Stimulated activated CD8-positive, alpha-beta memory T cell treated with anti-CD3 and anti-CD28 coated beads, Interleukin-7, amount 100 ng/mL, for 1 hour (primary cell): ENCODE measurements around the gene FGGY.
"Not testable (repeated sequence)": the region's sequence is repeated elsewhere in the genome, so short reads cannot be mapped to it uniquely, and the experiment has no call there.

ENCODE experiments used
- DNase-seq, 2 donors: peaks; one replicate each; pipeline ENCODE4 v3.0.0-alpha.2; 2020; ENCODE audit warnings: low read depth in 2 of 2

FGGY gene

DNA sequence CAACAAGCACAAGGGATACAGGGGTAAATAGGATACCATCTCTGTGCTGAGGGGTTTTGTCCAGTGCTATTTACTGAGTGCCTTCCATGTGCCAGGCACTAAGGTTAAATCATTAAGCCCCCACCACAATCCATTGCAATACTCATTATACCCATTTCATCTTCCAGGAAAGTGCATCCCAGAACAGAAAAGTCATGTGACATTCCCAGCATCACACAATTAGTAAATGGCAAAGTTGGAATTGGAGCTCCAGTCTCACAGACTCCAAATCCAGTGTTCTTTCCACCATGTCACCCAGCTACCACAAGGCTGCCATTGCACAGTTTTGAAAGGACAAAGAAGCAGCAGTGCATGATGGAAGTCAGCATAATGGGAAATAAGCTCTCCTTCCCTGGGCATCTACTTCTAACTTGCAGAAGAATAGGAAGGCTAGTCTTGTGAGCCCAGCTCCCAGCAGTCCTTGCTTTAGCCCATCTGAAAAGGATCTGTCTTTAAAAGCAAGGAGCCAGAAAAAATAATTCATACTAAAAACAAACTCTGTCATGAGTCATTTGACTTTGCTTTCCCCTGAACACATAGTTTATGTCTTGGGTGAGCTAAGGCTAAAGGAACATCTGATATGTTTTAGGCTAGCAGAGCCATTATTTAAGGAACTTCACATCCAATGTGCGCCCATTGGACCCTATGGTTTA is 406.5 kb downstream of the FGGY start:
- DNase-seq = no peak

DNA sequence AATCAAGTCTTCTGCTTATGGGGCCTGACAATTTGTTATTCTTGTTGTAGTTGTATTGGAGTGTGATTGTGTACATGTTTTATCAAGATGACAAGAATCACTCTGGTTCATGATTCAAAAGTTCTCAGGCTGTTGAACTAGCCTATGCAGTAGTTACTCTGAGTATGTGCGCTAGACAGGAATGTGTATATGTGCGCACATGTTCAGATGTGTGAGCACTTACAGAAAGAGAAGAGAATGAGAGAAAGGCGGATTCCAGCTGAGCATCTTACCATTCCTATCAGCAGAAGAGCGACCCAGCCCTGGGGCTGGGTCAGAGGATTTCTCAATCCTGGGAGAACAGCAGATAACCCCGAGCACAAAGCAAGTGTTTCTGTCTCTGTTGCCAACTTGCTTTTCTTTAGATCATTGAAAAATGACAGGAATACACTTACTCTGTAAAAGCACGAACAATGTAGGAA is 407.1 kb downstream of the FGGY start:
- DNase-seq = no peak

DNA sequence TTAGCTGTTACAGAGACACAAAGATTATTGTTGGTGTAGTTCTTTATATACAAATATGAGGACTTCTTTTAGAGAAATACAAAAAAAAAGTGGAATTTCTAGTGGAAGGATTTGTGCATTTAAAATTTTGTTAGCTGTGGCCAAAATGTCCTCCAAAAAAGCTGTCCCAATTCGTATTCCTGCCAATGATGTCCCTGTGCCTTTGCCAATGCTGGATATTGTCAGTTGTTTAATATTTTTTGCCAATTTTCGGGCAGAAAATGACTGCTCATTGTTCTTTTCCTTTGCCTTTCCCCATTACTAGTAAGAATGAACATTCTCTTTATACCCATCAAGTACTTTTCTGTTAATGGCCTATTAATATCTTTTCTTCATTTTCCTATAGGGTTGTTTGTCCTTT is 407.8 kb downstream of the FGGY start:
- no peak for DNase-seq

DNA sequence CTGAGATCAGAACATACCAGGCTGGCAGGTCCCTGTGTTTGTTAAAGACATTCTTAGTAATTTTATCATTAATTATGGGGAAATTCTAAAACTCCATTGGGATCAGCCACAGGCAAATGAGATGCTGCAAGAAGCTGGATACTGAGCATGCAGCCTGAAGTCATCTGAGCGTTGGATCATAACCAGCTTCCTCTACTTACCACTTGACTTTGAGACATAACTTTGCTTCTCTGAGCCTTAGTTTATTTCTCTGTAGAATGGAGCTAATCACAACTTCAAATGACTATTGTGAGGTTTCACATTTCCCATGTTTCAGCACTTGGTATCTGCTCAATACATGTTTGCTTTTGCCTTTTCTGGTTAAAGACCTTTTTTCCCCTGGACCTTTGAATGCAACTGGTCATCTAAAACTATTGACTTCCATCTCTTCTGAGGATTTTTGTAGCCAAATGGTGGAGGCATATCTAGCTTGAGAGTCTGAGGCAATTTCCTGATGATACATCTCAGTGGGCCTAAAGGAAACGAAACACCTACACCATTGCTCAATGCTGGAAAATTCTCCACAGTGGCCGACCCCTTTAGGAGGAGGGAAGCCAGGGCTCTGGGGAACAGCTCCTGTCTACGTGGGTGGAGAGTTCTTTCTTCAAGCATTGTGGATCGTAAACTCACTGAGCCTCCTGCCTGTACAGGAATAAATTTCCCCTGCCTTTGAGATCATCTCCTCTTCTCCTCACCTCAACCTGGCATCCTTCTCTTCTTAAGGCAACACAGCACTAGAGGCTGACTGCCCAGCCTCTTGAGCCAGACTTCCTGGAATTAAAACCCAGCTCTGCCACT is 408.8 kb downstream of the FGGY start:
- DNase-seq = no peak

DNA sequence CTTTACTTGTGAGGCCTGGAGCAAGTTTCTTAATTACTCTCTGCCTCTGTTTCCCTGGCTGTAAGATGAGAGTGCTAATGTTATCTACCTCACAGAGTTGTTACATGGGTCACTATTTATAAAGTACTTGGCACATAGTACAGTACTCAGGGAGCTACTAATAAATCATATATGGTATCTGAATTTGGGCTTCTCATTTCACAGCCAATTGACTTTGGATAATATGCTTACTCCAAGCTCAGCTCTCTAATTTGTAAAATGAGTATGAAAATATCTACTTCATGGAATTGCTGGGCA is 409.4 kb downstream of the FGGY start:
- no peak for DNase-seq

DNA sequence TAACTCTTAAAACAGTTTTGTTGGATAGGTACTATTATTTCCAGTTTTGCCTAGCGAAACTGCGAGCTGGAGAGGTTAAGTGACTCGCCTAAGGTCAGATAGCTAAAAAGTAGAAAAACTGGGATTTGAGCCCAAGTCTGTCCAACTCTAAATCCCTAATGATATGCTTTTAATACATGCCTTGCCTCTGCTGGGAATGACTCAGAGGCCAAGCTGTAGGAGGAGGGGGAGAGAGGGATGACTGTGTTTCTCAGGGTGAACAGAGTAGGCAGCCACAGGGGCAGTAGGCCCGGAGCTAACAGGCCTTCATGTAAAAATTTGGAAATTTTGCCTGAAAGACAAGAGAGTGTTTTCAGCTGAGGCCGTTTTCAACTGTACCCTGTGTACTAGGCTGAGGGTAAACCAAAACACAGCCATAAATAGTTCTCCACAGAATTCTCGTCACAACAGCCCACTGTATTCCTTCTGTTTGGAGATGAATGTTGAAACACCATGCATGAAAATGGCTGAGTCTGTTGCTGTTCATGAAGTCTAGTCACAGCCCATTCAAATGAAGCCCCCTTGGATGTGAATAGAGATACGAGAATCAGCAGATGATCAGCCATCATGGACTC is 410.4 kb downstream of the FGGY start:
- no peak for DNase-seq

DNA sequence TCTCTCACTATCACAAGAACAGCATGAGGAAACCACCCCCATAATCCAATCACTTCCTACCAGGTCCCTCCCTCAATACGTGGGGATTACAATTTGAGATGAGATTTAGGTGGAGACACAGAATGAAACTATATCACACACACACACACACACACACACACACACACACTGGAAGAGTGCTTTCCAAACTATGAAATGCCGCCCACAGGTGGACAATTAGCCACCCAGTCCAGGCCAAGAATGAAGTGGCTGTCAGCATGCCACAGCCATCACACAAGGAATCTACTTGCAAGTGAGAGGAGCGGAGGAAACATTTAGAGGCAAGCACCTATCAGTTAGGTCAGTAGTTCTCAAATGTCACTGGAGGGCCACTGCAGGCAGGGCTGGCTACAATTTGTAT is 412.4 kb downstream of the FGGY start:
- DNase-seq = no peak

DNA sequence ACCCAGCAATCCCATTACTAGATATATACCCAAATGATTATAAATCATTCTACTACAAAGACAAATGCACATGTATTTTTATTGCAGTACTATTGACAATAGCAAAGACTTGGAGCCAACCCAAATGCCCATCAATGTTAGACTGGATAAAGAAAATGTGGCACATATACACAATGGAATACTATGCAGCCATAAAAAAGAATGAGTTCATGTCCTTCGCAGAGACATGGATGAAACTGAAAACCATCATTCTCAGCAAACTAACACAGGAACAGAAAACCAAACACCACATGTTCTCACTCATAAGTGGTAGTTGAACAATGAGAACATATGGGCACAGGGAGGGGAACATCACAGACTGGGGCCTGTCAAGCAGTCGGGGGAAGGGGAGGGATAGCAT is 414.0 kb downstream of the FGGY start:
- not testable (repeated sequence) for DNase-seq

DNA sequence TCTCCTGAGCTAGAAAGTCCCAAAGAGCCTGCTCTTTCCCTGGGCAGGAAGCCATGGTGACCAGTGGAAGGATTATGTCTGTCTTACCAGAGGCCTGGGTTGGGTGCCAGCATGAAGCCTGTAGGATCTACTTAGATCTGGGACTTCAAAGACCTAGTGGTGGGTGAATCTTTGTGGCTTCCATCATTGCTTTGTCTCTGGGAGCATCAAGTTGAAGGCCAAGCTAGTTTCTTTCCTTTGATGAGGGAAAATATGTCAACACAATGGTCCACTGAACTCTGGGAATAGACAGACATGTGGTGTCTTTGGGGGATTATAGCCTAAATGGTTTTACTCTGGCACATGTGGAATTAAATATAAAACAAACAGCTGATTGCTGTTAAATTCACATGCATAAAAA is 417.3 kb downstream of the FGGY start:
- no peak for DNase-seq

DNA sequence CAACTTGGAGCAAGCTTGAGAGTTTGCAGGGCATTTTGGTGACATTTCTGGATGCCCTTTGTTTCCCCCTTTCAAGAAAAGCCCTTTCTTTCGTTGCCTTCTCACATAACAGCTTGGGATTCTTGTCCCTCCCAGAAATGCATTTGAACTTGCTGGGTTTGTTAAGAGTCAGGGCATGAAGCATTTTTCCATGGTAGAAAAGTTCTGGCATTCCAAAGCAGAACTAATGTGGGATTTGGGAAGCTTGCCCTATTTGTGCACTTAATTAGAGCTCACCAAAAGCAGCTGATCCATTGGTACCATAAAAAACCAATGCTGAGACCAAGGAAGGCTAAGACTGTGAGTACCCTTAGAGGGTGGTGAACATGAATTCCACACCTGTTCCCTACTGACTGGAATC is 418.1 kb downstream of the FGGY start:
- no peak for DNase-seq

DNA sequence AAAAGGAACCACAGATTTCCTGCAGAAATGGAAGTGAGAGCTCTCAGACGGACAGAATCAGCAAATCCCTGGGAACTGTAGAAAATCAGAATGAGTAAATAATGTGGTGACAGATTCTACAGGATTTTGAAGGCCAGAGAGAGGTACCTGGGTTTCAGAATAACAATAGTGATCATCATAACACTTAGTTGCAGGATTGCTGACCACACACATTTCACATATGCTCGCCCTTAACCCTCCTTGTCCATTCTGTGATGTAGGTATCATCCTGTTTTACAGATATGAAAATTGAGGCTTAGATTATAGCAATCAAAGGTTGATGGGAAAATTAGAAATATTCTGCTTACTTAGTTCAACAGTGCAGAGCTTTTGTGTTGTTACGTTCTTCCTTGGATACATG is 419.9 kb downstream of the FGGY start:
- DNase-seq = no peak

DNA sequence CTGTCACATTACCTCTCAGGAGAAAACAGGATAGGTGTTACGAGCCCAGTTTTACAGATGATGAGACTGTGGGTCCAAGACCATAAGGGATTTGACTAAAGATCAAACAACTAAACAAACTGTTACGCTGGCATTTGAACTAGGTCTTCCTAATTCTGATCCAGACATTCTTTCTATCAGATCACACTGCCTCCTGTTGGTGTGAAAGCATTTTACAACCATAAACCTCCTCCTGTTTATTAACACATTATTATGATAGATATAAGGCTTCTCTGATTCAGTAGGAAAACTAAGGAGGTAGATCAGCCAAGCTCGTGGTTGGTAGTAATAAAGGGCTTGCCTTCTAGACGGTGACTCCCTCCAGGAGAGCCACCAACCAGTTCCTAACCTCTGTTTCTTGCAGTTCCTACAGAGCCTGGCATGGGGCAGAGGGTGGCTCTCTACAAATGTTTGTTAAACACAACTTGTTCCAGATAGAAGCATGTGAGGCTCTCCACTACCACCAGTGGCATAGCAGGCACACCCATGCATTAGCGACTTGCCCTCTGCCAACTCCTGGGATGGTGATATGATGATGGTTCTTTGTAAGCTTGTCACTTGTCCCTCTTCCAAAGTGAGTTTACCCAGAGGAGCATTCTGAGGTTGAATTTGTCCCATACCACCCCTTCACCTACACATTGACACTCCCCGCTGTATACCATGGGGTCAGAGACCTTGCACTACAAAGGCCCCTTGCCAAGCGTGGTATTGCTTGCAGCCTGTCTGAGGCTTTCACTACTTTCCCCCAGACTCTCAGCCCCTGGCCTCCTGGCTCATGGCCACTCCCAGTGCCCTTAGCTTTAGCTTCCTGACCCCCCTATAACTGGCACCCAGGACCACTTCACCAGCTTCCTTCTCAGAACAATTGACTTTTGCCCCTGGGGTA is 421.4 kb downstream of the FGGY start:
- no peak for DNase-seq

DNA sequence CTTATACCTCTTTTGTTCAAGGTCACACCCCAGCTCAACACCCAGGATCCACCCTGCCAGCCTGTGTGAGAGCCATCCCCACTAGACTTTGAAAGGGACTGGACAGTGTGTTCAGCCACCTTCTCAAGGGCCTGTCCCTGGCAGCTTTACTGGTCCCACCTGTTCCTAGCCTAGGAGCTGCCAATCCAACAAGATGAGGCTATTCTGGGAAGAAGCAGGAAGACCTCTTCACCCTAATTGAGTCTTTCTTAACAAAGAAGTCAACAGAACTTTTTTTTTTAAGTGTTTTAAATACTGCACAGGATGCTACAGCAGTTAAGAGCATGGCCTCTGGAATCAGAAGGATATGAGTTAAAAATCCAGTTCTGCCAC is 422.1 kb downstream of the FGGY start:
- DNase-seq = no peak

DNA sequence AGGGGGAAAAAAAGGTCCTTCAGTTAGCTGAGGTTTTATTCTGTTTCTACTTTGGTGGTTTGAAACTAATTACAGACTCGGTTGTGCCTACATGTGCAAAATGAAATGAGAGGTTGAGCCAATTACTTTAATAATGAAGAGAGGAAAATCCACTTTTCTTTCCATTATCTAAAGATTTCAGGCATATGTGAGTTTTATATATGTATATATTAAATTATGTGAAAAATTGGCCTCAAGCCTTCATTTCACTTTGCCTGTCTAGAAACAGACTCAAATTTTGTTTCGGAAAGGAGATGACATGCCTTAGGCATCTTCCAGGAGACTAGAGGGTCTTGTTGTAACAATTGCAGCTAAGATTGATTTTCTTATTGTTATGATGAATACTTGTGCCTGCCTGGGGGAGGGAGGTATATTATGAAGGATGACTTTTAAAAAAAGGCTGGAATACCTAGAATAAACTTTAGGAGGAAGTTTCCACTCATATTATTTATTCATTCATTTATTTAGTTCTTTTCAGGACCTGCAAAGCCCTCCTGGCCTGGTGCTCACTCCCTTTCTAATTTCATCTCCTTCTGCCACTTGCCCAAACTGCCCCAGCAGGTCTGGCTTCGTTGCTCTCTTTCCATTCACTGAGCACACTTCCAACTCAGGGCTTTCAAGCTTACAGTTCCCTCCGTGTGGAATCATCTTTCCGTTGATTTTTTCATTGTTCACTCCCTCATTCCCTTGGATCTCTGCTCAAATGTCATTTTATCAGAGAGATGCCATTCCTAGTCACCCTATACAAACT is 423.6 kb downstream of the FGGY start:
- DNase-seq = no peak

DNA sequence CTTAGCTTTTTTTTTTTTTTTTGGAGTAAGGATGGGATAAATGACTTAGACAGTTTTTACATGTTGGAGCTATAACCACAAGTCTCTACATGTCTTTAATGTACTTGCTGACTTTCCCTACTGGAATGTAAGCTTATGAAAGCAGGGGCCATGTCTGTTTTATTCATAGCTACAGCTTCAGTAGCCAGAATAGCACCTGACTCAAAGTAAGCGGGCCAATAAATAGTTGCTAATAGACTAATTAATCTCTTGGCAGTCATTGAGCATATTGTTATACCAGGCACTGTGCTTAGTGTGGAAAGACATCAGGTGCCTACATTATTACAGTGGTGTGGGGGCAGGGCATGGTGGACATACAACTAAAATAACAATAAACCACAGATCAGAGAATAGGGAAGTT is 433.4 kb downstream of the FGGY start:
- no peak for DNase-seq

DNA sequence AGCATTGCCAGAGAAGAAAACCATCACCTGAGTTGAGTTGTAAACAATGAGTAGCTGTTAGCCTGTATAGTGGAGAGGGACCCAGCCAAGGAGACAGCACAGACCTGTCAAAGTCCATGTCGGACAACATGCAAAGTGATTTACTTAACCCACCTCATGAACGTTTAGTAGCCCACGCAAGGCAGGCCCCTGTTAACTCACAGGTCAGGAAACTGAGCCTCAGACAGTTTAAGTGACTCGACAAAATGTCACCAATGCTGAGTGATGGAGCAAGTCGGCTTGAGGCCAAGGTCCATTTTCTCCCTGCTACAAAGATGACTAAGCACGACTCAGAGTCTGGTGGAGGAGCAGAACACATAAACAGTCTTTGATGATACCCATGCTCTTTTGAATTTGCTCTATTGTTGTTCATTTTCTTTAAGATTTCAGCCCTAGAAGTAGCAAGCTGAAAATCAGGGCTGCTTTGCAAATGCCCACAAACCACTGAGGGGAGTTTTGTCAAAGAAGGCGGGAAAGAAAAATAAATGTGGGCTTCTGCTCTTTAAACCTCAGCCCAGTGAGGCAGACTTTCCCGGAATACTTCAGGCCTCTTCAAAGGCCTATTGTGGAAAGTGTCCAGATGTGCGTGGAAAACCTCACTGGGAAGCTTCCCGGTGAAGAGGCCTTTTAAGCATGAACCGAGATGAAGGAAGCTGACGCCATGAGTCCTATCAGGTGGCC is 434.0 kb downstream of the FGGY start:
- DNase-seq = no peak

DNA sequence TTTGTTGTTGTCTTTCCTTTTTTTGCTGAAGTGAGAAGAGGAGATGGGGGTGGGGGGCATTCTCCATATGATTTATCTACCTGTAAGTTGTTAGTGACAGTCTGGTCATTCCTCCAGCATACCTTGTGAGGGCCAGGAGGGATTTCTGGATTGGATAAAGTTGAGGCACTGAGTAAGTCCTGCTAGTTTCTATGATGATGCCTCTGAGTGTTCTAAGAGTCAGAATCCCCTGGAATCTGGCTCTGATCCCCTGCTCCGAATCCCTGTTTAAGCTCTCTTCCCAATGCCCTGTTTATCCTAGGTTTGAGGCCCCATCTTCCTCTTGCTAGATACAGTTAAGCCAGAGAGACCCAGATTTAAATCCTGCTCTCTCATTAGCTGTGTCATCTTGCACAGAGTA is 434.7 kb downstream of the FGGY start:
- no peak for DNase-seq

DNA sequence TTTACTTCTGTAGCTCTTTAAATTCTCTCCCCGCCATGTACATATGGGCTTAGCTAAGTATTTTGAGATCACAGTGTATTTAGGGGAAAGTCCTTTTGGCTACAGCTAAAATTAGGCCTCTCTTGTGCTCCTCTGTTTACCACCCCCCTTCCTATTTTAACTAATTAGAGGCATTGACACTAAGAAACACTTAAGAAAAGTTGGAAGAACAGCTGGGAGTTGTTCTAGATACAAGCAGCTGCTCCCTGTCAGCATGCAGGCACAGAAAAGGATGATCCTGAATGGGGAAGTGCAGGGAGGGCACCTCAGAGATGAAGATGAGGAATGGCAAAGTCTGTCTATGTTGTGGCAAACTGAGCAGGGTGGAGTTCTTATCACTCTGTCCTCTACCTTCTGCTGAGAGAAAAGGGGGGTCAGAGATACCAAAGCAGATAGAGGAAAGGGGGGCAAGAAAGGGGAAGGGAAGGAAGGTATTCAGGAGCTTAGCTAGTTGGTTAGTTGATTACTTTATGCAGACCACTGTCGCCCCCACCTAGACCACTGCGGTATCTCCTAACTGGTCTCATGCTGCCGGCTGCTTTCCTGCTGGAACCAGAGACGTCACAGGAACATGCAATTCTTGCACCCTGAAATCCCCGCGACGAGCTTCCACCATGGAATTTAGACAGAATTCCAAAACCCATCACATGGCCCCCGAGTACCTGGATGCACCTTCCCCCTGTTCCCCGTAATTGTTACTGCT is 435.5 kb downstream of the FGGY start:
- DNase-seq = no peak

DNA sequence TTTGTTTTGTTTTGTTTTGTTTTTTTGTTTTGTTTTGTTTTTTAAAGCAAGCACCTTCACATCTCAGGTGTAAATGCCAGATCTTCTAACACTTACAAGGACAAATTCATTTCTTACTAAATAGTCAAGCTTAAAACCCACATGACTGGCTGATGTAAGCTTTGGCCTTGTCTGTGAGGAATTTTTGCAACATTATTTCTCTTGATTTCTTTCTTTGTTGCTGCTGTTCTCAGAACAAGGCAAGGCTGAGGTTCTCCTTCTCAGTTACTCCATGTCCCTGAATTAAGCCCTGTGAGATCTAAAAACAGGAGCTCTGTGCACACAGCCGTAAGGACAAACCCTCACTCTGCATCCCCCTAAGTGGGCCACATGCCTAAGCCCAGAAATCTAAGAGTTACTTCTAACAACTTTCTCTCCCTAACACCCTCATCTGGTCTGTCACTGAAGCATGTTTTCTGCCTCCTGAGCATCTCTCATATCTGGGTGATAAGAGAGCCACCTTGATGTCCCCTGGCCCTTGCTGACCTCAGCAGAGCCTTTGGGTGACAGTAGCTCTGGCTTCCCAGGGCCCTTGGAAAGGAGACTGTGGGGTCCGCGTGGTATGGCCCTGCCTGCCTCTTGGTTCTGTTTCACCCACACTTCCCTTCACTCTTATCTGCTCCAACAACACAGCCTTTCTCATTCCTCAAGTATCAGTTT is 436.7 kb downstream of the FGGY start:
- no peak for DNase-seq
